HG02678 (cell line): Measurements from ENCODE around the gene JAK3.
"Not testable (repeated sequence)": the region's sequence is repeated elsewhere in the genome, so short reads cannot be mapped to it uniquely, and the experiment has no call there.

ENCODE experiments used
- ATAC-seq: cut with Tn5 transposase; IDR thresholded peaks from one replicate; pipeline ENCODE4 v1.9.1; 2021; ENCODE audit warnings: mild to moderate bottlenecking, moderate library complexity; ENCODE audit not compliant: unreplicated experiment

JAK3 gene

GRCh38 chr19:17778968-17779929 is 68.5 kb downstream of the JAK3 start:
- ATAC-seq: no peak

DNA sequence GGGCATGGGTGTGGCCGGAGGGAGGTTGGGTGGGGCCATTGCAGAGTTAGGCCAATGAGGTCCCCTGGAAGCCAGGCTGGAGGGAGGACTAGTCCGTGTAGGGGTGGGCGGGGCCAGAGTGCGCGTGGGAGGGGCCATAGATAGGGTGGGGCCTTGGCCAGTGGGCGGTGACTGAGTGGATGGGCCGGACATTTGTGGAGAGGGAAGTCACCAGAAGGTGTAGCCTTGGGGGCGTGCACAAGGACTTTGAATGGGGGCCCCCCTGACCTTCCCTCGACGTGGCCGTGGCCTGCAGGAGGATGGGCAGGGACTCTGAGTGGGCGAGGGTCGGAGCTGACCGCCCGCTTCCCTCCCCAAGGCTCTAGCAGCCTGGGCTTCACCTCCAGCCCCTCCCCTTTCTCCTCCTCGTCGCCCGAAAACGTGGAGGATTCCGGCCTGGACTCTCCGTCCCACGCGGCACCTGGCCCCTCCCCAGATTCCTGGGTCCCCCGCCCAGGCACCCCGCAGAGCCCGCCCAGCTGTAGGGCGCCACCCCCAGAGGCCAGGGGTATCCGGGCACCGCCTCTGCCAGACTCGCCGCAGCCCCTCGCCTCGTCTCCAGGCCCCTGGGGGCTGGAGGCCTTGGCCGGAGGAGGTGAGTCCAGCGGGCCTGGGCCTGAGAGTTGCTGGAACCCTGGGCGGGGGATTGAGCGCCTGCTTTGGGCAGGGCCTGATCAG is 69.4 kb downstream of the JAK3 start:
- no peak for ATAC-seq

GRCh38 chr19:17777840-17778239 is 69.9 kb downstream of the JAK3 start:
- not testable (repeated sequence) for ATAC-seq

DNA sequence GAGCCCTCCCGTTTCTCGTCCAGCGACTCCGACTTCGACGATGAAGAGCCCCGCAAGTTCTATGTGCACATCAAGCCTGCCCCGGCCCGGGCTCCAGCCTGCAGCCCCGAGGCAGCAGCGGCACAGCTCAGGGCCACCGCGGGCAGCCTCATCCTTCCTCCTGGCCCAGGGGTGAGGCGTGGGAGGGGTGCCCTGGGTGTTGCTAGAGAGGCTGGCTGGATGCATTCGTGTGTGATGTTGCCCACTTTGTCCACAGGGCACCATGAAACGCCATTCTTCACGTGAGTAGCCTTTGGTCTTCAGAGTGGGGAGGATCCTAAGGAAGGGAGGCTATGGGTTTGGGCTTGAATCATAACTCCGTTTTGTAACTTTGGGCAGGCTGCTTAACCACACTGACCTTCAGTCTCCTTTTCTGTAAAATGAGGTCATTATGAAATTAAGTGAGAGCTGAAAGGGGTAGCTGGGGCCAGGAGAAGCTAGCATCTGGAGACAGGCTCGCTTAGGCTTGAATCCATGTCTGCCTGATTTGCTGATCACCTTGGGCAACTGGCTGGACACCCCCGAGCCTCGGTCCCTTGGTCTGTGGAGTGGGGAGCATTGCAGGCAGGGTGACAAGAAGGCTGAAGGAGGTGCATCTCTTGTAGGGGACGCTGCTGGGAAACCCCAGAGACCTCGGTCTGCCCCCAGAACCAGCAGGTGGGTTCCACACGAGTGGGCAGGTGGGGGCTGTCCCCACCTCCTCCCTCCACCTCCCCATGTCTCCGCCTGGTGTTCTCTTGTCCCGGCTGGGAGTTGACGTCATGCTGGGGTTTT is 71.6 kb downstream of the JAK3 start:
- peak; percentile 70 for ATAC-seq

DNA sequence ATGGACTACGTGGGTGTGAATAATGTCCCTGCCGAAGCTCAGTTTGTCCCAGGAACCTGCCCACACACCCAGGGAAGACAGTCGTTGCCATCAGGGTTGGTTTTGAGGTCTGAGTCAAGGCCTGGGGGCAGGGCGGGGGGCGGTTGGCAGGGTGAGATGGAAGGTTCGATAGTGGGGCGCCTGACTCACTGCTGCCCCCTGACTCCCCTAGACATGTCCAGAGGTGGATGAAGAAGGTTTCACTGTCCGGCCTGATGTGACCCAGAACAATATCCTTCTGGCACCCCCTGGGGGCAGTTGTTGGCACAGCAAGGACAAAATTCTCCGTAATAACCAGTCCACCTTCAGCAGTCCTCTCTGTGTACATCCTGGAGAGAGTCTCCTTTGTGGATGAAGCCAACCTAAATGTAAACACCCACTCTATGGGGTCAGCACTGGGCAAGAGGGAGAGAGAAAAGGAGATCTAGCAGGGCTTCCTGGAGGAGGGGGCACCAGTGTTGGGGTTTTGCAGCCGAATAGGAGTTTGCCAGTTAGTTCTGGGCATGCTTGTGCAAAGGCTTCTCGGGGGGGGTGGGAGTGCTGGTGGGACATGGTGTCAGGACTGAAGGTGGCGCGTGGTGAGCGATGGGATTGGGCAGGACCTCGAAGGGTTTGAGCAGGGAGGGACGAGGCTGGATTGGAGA is 72.4 kb downstream of the JAK3 start:
- ATAC-seq: no peak
